Measurements from ENCODE around the gene APOA5.

GRCh38 chr11:116796548-116796947 is 4.9 kb upstream of the APOA5 start:
- TF ChIP-seq POLR2AphosphoS5 (IDR thresholded peaks at IDR 0.05; ENCODE audit: low read depth, low read length) (no peak), REST (IDR thresholded peaks at IDR 0.05; ENCODE audit: insufficient read depth in 1 of 2, low read depth in 2 of 2, low read length in 2 of 2) (no peak), SIN3A (IDR thresholded peaks at IDR 0.05; ENCODE audit: borderline replicate concordance, insufficient read depth, low read length) (no peak), FOXP2 (optimal IDR thresholded peaks at IDR 0.05; ENCODE audit: borderline replicate concordance, extremely low read depth, extremely low read length, insufficient read depth) (no peak)
